Retinal pigment epithelial cell (primary cell): ENCODE results near the gene NFX1.

Source experiments
- DNase-seq: peaks from one replicate; pipeline ENCODE4 v3.0.0-alpha.2; 2010; ENCODE audit warnings: low read depth
- H3K4me3 ChIP-seq: 2 replicates; pipeline ENCODE4 v1.5.1; 2011; ENCODE audit warnings: mild to moderate bottlenecking, low read length, control low read depth, moderate library complexity
- TF ChIP-seq, protein P1 (sequence below): conservative IDR thresholded peaks from 2 replicates; pipeline ENCODE4 v1.5.1; 2011; ENCODE audit warnings: low read depth, low read length, control low read depth, inconsistent platforms

The NFX1 gene

DNA sequence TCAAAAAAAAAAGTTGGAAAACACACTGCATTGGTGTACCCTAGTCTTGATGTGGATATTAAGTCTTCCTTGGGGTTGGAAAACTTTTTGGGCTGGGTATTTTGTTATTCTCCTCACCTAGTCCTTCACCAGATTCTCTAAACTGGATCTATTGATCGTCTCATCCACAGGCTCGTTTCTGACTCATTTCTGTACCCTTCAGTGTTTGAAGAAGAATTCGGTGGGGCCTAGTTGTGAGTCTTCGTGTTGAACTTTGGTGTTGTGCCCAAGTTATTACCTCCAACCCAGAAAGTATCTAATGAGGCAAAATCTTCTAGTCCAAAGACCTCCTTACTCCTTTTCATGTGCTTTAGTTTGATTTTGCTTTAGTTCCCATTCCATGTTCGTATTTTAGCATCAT, 1.6 kb downstream of the NFX1 start:
- no peak overlapping the region for H3K4me3 ChIP-seq
- TF ChIP-seq, protein P1, sequence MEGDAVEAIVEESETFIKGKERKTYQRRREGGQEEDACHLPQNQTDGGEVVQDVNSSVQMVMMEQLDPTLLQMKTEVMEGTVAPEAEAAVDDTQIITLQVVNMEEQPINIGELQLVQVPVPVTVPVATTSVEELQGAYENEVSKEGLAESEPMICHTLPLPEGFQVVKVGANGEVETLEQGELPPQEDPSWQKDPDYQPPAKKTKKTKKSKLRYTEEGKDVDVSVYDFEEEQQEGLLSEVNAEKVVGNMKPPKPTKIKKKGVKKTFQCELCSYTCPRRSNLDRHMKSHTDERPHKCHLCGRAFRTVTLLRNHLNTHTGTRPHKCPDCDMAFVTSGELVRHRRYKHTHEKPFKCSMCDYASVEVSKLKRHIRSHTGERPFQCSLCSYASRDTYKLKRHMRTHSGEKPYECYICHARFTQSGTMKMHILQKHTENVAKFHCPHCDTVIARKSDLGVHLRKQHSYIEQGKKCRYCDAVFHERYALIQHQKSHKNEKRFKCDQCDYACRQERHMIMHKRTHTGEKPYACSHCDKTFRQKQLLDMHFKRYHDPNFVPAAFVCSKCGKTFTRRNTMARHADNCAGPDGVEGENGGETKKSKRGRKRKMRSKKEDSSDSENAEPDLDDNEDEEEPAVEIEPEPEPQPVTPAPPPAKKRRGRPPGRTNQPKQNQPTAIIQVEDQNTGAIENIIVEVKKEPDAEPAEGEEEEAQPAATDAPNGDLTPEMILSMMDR, result no peak
- no peak for DNase-seq

DNA sequence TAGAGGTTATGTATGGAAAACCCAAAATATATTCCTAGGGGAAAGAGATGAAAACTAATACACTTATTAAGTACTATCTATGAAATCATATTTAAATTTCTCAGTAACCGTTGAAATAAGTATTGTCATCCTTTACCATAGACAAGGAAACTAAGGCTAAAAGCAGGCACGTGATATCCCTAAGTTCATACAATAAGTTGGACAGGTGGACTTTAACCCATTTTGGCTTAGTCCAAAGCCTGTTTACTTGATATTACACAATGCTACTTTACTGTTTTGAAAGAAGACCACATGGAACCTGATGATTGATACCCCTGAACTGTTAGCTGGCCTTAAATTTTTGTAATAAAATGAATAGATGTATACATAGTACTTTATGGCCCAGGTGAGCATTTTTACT, 3.5 kb downstream of the NFX1 start:
- TF ChIP-seq, protein P1, result no peak
- H3K4me3 ChIP-seq, result no peak overlapping the region
- no peak for DNase-seq

DNA sequence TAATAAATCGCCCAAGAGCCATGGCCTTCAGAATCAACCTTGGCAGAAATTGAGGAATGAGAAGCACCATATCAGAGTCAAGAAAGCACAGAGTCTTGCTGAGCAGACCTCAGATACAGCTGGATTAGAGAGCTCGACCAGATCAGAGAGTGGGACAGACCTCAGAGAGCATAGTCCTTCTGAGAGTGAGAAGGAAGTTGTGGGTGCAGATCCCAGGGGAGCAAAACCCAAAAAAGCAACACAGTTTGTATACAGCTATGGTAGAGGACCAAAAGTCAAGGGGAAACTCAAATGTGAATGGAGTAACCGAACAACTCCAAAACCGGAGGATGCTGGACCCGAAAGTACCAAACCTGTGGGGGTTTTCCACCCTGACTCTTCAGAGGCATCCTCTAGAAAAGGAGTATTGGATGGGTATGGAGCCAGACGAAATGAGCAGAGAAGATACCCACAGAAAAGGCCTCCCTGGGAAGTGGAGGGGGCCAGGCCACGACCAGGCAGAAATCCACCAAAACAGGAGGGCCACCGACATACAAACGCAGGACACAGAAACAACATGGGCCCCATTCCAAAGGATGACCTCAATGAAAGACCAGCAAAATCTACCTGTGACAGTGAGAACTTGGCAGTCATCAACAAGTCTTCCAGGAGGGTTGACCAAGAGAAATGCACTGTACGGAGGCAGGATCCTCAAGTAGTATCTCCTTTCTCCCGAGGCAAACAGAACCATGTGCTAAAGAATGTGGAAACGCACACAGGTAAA, 4.5 kb downstream of the NFX1 start:
- no peak overlapping the region for H3K4me3 ChIP-seq
- DNase-seq, result no peak
- TF ChIP-seq, protein P1, result no peak

- TF ChIP-seq, protein P1, result no peak
- no peak for DNase-seq
- H3K4me3 ChIP-seq, result no peak overlapping the region
Observed at GRCh38 chr9:33295571-33295970, 5.3 kb downstream of the NFX1 start.

GRCh38 chr9:33297432-33297831, 7.1 kb downstream of the NFX1 start:
- no peak for DNase-seq
- TF ChIP-seq, protein P1, result no peak
- no peak overlapping the region for H3K4me3 ChIP-seq

- H3K4me3 ChIP-seq, result no peak overlapping the region
- TF ChIP-seq, protein P1, result no peak
- DNase-seq, result no peak
Observed at GRCh38 chr9:33300546-33300945, 10.2 kb downstream of the NFX1 start.

- no peak for DNase-seq
- H3K4me3 ChIP-seq, result no peak overlapping the region
- TF ChIP-seq, protein P1, result no peak
Observed at GRCh38 chr9:33304362-33304761, 14.0 kb downstream of the NFX1 start.
